H1 (cell line): ENCODE data around the gene HOATZ. TPM values are rescaled to one million over a fixed set of nuclear protein-coding genes. Genes with fewer than 3 reads are reported as not detected.

Experiments used
- BCL11A ChIP-seq, 2 experiments: IDR thresholded peaks; one replicate each; pipeline ENCODE4 v1.6.1; 2011; ENCODE audit warnings: low read depth in 2 of 2, low read length in 2 of 2, mild to moderate bottlenecking in 2 of 2
- BRCA1 ChIP-seq: IDR thresholded peaks from 2 replicates; pipeline ENCODE4 v1.6.1; 2012; ENCODE audit warnings: low read depth, low read length, improper control_type of control experiment
- CHD2 ChIP-seq: IDR thresholded peaks from 2 replicates; pipeline ENCODE4 v1.6.1; 2012; ENCODE audit warnings: low read length, improper control_type of control experiment
- CREB1 ChIP-seq: IDR thresholded peaks from 2 replicates; pipeline ENCODE4 v1.6.1; 2012; ENCODE audit warnings: inconsistent platforms
- CTBP2 ChIP-seq: IDR thresholded peaks from 2 replicates; pipeline ENCODE4 v1.7.0; 2011; ENCODE audit warnings: borderline replicate concordance, mild to moderate bottlenecking, moderate library complexity, mixed read lengths, low read length; ENCODE audit not compliant: insufficient read depth, insufficient read length
- EP300 ChIP-seq, 2 experiments: IDR thresholded peaks; 1 replicate in 1 of 2; 2 replicates in 1 of 2; pipeline ENCODE4 v1.6.1; 2011 to 2012; ENCODE audit warnings: low read depth in 2 of 2, low read length in 2 of 2, mild to moderate bottlenecking in 2 of 2, borderline replicate concordance in 1 of 2, inconsistent platforms in 1 of 2, moderate library complexity in 1 of 2
- FOSL1 ChIP-seq: IDR thresholded peaks from 2 replicates; pipeline ENCODE4 v1.6.1; 2011; ENCODE audit warnings: mild to moderate bottlenecking, low read depth, low read length, moderate library complexity; ENCODE audit not compliant: insufficient read depth
- HDAC6 ChIP-seq: IDR thresholded peaks from one replicate; pipeline ENCODE4 v1.7.1; 2012; ENCODE audit warnings: low read depth, mild to moderate bottlenecking, inconsistent platforms, low read length, moderate library complexity
- KDM1A ChIP-seq: fragments of 200-600, 300-600 bp; sonication (generic); IDR thresholded peaks from 2 replicates; pipeline ENCODE4 v1.7.1; 2016; ENCODE audit warnings: mild to moderate bottlenecking, low read length, borderline replicate concordance
- MAFK ChIP-seq: IDR thresholded peaks from 2 replicates; pipeline ENCODE4 v1.6.1; 2012; ENCODE audit warnings: low read depth, mild to moderate bottlenecking, improper control_type of control experiment, low read length
- NRF1 ChIP-seq: IDR thresholded peaks from 2 replicates; pipeline ENCODE4 v1.6.1; 2011; ENCODE audit warnings: mild to moderate bottlenecking, low read depth, low read length, improper control_type of control experiment
- POLR2AphosphoS5 ChIP-seq: IDR thresholded peaks from 2 replicates; pipeline ENCODE4 v1.6.1; 2011; ENCODE audit warnings: low read depth, low read length
- RBBP5 ChIP-seq: IDR thresholded peaks from 2 replicates; pipeline ENCODE4 v1.7.1; 2012; ENCODE audit warnings: low read depth, mild to moderate bottlenecking, inconsistent platforms, low read length, moderate library complexity, borderline replicate concordance
- RNF2 ChIP-seq: fragments of 200-900, 300-1000 bp; sonication (generic); IDR thresholded peaks from 2 replicates; pipeline ENCODE4 v1.7.1; 2016; ENCODE audit warnings: borderline replicate concordance, low read depth, mild to moderate bottlenecking, antibody characterized with exemption, low read length; ENCODE audit not compliant: poor library complexity, severe bottlenecking; ENCODE audit errors: missing control alignments
- SAP30 ChIP-seq: fragments of 300-600 bp; sonication (generic); IDR thresholded peaks from 2 replicates; pipeline ENCODE4 v1.7.1; 2012; ENCODE audit warnings: low read length, moderate library complexity, mild to moderate bottlenecking, inconsistent platforms; ENCODE audit not compliant: insufficient read depth, insufficient replicate concordance
- SIRT6 ChIP-seq: IDR thresholded peaks from one replicate; pipeline ENCODE4 v1.7.1; 2012; ENCODE audit warnings: low read length, inconsistent platforms
- SRF ChIP-seq: IDR thresholded peaks from 2 replicates; pipeline ENCODE4 v1.6.1; 2011; ENCODE audit warnings: mild to moderate bottlenecking, low read depth, low read length, moderate library complexity
- TBP ChIP-seq: IDR thresholded peaks from 2 replicates; pipeline ENCODE4 v1.6.1; 2011; ENCODE audit warnings: low read depth, low read length, improper control_type of control experiment
- TCF12 ChIP-seq: IDR thresholded peaks from 2 replicates; pipeline ENCODE4 v1.6.1; 2011; ENCODE audit warnings: low read depth, mild to moderate bottlenecking, low read length
- YY1 ChIP-seq: IDR thresholded peaks from 2 replicates; pipeline ENCODE4 v1.6.1; 2011; ENCODE audit warnings: low read depth, mild to moderate bottlenecking, low read length
- polyA plus RNA-seq, 7 experiments: library from polyadenylated mRNA; depleted of rRNA in 3 of 7; stranded (reverse) in 5 of 7; unstranded in 2 of 7; fragments of >200 nt in 5 of 7; fragments of 200-250 nt in 2 of 7; gene quantifications; 1 replicate in 5 of 7; 2 replicates in 1 of 7; 4 replicates in 1 of 7; pipeline versions ENCODE4 v1.2.1 to v1.2.3, GENCODE V29; 2011 to 2013; ENCODE audit warnings: missing spikeins in 2 of 7, mixed read lengths in 2 of 7
- total RNA-seq: library from RNA; stranded (reverse); fragmentation: NEBNext Ultra II Directional; extraction: Animal tissue kit (Norgen Biotek cat#: 25700); gene quantifications from 2 replicates; pipeline ENCODE4 v1.2.1, GENCODE V29; 2021
- TF ChIP-seq, protein P1 (sequence below): IDR thresholded peaks from 2 replicates; pipeline ENCODE4 v1.6.1; 2012; ENCODE audit warnings: inconsistent platforms
- TF ChIP-seq, protein P2 (sequence below): IDR thresholded peaks from 2 replicates; pipeline ENCODE4 v1.6.1; 2011; ENCODE audit warnings: low read depth, mild to moderate bottlenecking, low read length; ENCODE audit not compliant: insufficient read depth

Gene HOATZ
- total and polyA plus RNA-seq, 2 of the 8 experiments (the other 6 are each of a cell fraction or from before 2014, with no cell fraction given) = not detected

DNA sequence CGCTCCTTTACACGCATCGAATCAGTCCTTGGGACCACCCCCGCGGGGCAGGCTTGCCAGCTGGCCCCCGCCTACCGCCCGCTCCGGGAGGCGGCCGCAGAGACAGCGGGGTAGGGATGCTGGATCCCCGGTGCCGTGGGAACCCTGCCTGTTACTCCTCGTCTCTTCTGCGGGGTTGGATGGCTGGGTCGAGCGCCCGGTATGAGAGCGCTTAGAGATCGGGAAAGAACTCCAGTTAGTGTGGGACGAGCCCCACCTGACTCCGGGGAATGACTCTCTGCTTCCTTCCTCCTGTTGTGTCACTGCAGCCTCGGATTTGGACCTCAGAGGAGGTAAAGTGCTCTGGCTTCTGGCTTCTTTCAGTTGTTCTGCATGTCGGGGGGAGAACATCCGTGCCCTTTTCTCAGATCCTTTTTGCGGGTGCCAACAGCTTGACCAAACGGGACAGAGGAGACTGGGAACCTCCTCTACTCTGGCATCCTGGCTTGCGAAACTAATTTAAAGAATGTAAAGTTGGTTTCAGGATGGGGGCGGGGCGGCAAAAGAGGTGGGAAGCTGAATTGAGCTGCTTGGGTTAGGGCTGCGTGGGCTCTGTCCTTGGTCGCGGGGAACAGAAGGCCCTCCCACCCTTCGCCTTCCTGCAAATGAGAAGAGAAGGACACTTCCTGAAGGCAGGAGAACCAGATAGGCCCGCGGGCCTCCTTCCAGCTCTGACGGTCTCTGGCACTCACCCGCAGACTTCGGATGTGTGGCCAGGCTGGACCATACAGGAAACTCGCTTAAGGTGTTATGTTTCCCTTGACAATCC, 26.9 kb downstream of the HOATZ start (continued):
- TF ChIP-seq SAP30 (no peak), EP300 (IDR thresholded peaks at IDR 0.05; ENCODE audit: borderline replicate concordance in 1 of 2, low read depth in 2 of 2, low read length in 2 of 2) (no peak), BCL11A (IDR thresholded peaks at IDR 0.05; ENCODE audit: low read depth in 2 of 2, low read length in 2 of 2) (no peak), TBP (no peak), RBBP5 (peak; percentile 41; the same call in 1 of the 2 replicates), MAFK (no peak), CHD2 (no peak), FOSL1 (no peak), SRF (no peak), NRF1 (no peak), CREB1 (no peak), YY1 (no peak), CTBP2 (no peak), BRCA1 (no peak), SIRT6 (no peak), KDM1A (no peak), TCF12 (no peak), HDAC6 (no peak), POLR2AphosphoS5 (no peak), RNF2 (no peak)
- TF ChIP-seq, protein P1, sequence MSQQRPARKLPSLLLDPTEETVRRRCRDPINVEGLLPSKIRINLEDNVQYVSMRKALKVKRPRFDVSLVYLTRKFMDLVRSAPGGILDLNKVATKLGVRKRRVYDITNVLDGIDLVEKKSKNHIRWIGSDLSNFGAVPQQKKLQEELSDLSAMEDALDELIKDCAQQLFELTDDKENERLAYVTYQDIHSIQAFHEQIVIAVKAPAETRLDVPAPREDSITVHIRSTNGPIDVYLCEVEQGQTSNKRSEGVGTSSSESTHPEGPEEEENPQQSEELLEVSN = peak; percentile 70
- TF ChIP-seq, protein P2, sequence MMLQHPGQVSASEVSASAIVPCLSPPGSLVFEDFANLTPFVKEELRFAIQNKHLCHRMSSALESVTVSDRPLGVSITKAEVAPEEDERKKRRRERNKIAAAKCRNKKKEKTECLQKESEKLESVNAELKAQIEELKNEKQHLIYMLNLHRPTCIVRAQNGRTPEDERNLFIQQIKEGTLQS = no peak
